Measurements from ENCODE around the gene FXR2.
A peak's percentile ranks its signal among the peaks of the same experiment; 100 is the strongest.

Gene FXR2

GRCh38 chr17:7587420-7588151, 27.1 kb downstream of the FXR2 start:
- no peak for DNase-seq

GRCh38 chr17:7586673-7587419, 27.9 kb downstream of the FXR2 start:
- no peak for DNase-seq

- peak; percentile 74 to 83 for DNase-seq
These were observed 31.2 kb downstream of the FXR2 start, which contains the start of gene MPDU1 for GRCh38 chr17:7583253-7584109. Gene MPDU1 (plus strand): TSS chr17:7583852. CDS start chr17:7583863, 11 bp downstream.

GRCh38 chr17:7582396-7583252, 32.1 kb downstream of the FXR2 start:
- DNase-seq: no peak

- DNase-seq: no peak
These were observed 33.8 kb downstream of the FXR2 start for GRCh38 chr17:7580604-7581575.

- DNase-seq: no peak
These were observed 34.7 kb downstream of the FXR2 start for GRCh38 chr17:7579834-7580603.

- peak in 1 of 2 experiments; percentile 13 for DNase-seq
These were observed 35.5 kb downstream of the FXR2 start, which contains the start of gene CD68 for GRCh38 chr17:7579001-7579833. Gene CD68 (plus strand): TSS chr17:7579638. CDS start chr17:7579678, 40 bp downstream.

- no peak for DNase-seq
These were observed 37.1 kb downstream of the FXR2 start for GRCh38 chr17:7577327-7578199.

GRCh38 chr17:7576432-7576937, 38.2 kb downstream of the FXR2 start:
- no peak for DNase-seq

GRCh38 chr17:7575959-7576358, 38.7 kb downstream of the FXR2 start:
- no peak for DNase-seq

- DNase-seq: no peak
These were observed 39.2 kb downstream of the FXR2 start for GRCh38 chr17:7575481-7575883.

GRCh38 chr17:7574176-7574953, 40.3 kb downstream of the FXR2 start:
- DNase-seq: no peak

GRCh38 chr17:7573324-7574080, 41.2 kb downstream of the FXR2 start:
- peak; percentile 27 to 48 for DNase-seq

GRCh38 chr17:7572588-7573323, 41.9 kb downstream of the FXR2 start:
- peak; percentile 78 to 92 for DNase-seq

GRCh38 chr17:7572338-7572587, 42.4 kb downstream of the FXR2 start:
- no peak for DNase-seq

GRCh38 chr17:7570351-7570750, 44.3 kb downstream of the FXR2 start:
- no peak for DNase-seq

Data from NCI-H524 (cell line).